HG03196 (cell line): ENCODE measurements around the gene PPP1R27.

Experiments
- ATAC-seq: cut with Tn5 transposase; IDR thresholded peaks from one replicate; pipeline ENCODE4 v1.9.1; 2021; ENCODE audit not compliant: unreplicated experiment

PPP1R27 gene

GRCh38 chr17:81834831-81835267 lies at the start of gene PPP1R27:
TSS of gene PPP1R27 (minus strand) at chr17:81835050. CDS start at chr17:81834953, 97 bp downstream.
- ATAC-seq = no peak

GRCh38 chr17:81884520-81884919 lies 49.7 kb upstream of the PPP1R27 start:
- no peak for ATAC-seq

- no peak for ATAC-seq
Observed at GRCh38 chr17:81879121-81879520, 44.3 kb upstream of the PPP1R27 start.

GRCh38 chr17:81878294-81878693 lies 43.4 kb upstream of the PPP1R27 start:
- ATAC-seq = no peak

- ATAC-seq = no peak
Observed at GRCh38 chr17:81877569-81877968, 42.7 kb upstream of the PPP1R27 start.

- ATAC-seq = peak; percentile 45
Observed at GRCh38 chr17:81871387-81872230, 36.8 kb upstream of the PPP1R27 start.

GRCh38 chr17:81870981-81871386 lies 36.1 kb upstream of the PPP1R27 start, which contains the start of gene ARHGDIA:
TSS of gene ARHGDIA (minus strand) at chr17:81871337. CDS start at chr17:81869930, 1,407 bp downstream.
- ATAC-seq = peak; percentile 15

GRCh38 chr17:81870131-81870980 lies 35.5 kb upstream of the PPP1R27 start:
- peak; percentile 11 for ATAC-seq

GRCh38 chr17:81869221-81870130 lies 34.6 kb upstream of the PPP1R27 start:
- no peak for ATAC-seq

- ATAC-seq = no peak
Observed at GRCh38 chr17:81868674-81869220, 33.9 kb upstream of the PPP1R27 start.

- no peak for ATAC-seq
Observed at GRCh38 chr17:81867991-81868673, 33.3 kb upstream of the PPP1R27 start.

GRCh38 chr17:81867170-81867990 lies 32.5 kb upstream of the PPP1R27 start:
- ATAC-seq = no peak

GRCh38 chr17:81866440-81867169 lies 31.8 kb upstream of the PPP1R27 start:
- ATAC-seq = no peak

GRCh38 chr17:81865733-81866439 lies 31.0 kb upstream of the PPP1R27 start:
- no peak for ATAC-seq

GRCh38 chr17:81865358-81865732 lies 30.5 kb upstream of the PPP1R27 start:
- ATAC-seq = no peak

GRCh38 chr17:81863833-81864768 lies 29.3 kb upstream of the PPP1R27 start:
- no peak for ATAC-seq
